Gastrocnemius medialis (tissue), 4 donors: ENCODE data around the gene FTSJ3. TPM values are rescaled to one million over a fixed set of nuclear protein-coding genes. Genes with fewer than 3 reads are reported as not detected.
A peak's percentile ranks its signal among the peaks of the same experiment; 100 is the strongest.

Experiments
- ATAC-seq, 2 donors: fragments of 150-250 bp; one replicate each; pipeline ENCODE4 v1.9.1; 2016
- DNase-seq, 2 donors: peaks; one replicate each; pipeline ENCODE4 v3.0.0-alpha.2; 2019
- H3K27ac ChIP-seq, 4 donors: fragments of 200-600 bp; sonication (generic); 1 replicate in 1 of 4; 2 replicates in 3 of 4; pipeline ENCODE4 v1.5.1; 2016 to 2018; ENCODE audit warnings: mild to moderate bottlenecking in 2 of 4, moderate library complexity in 1 of 4
- H3K27me3 ChIP-seq, 3 donors: fragments of 200-600 bp; sonication (generic) in 2 of 3; 1 replicate in 1 of 3; 2 replicates in 2 of 3; pipeline versions ENCODE4 v1.5.1 to v1.6.0; 2016 to 2019; ENCODE audit warnings: mild to moderate bottlenecking in 1 of 3, moderate library complexity in 1 of 3
- H3K36me3 ChIP-seq, 2 donors: fragments of 200-600 bp; sonication (generic) in 1 of 2; one replicate each; pipeline ENCODE4 v1.5.1; 2017 to 2018
- H3K4me1 ChIP-seq, 2 donors: fragments of 200-600 bp; sonication (generic) in 1 of 2; one replicate each; pipeline ENCODE4 v1.5.1; 2016 to 2017; ENCODE audit warnings: mild to moderate bottlenecking in 2 of 2
- H3K4me3 ChIP-seq, 4 donors: fragments of 200-600 bp; sonication (generic) in 3 of 4; 1 replicate in 1 of 4; 2 replicates in 3 of 4; pipeline ENCODE4 v1.5.1; 2016 to 2019; ENCODE audit warnings: mild to moderate bottlenecking in 2 of 4
- H3K9me3 ChIP-seq, 3 donors: fragments of 200-600 bp; sonication (generic) in 2 of 3; 1 replicate in 1 of 3; 2 replicates in 2 of 3; pipeline ENCODE4 v1.5.1; 2016 to 2019
- POLR2A ChIP-seq, 2 donors: fragments of 450-650 bp; IDR thresholded peaks; one replicate each; pipeline ENCODE4 v1.6.1; 2017; ENCODE audit warnings: antibody characterized with exemption in 2 of 2, mild to moderate bottlenecking in 2 of 2, moderate library complexity in 2 of 2
- in situ Hi-C, 4 donors: fragments of 200-750 bp; cut with MboI; loops; one replicate each; pipeline versions ENCODE4 v1.15.0 to v1.8.0; 2017; ENCODE audit warnings: low sequenced_read_pairs in 4 of 4
- intact Hi-C: fragments of 100-400 bp; cut with DNase I; formaldehyde crosslinking; loops from one replicate; pipeline ENCODE4 v1.15.1; 2023; ENCODE audit warnings: low total_unique reads
- total RNA-seq, 4 donors: library from RNA; depleted of rRNA; stranded (reverse); fragments of >200 nt; gene quantifications; one replicate each; pipeline versions ENCODE4 v1.1.0 to v1.2.3, GENCODE V29; 2016
- TF ChIP-seq, protein P1 (sequence below), 5 experiments: fragments of 450-650 bp in 3 of 5; fragments of 200-600 bp in 2 of 5; sonication (generic) in 2 of 5; IDR thresholded peaks in 4 of 5; conservative IDR thresholded peaks in 1 of 5; 1 replicate in 4 of 5; 2 replicates in 1 of 5; pipeline ENCODE4 v1.5.1; 2016 to 2019; ENCODE audit warnings: antibody characterized with exemption in 5 of 5, mild to moderate bottlenecking in 3 of 5, moderate library complexity in 3 of 5

The FTSJ3 gene
- total RNA-seq, 4 donors from 2014 or later, result 24.6 to 46.3 (median 34.9) TPM

- peaks cover 21% of the 10 kb centered on the region in 2 donors for H3K4me1 ChIP-seq
- peak; percentile 88 to 92 for ATAC-seq
- peak overlapping the region; percentile 57 to 71 (median 63) for H3K27ac ChIP-seq
- H3K36me3 ChIP-seq, result peaks cover 0 to 42% of the 10 kb centered on the region in 2 donors
- H3K4me3 ChIP-seq, result no peak overlapping the region
- TF ChIP-seq, protein P1, sequence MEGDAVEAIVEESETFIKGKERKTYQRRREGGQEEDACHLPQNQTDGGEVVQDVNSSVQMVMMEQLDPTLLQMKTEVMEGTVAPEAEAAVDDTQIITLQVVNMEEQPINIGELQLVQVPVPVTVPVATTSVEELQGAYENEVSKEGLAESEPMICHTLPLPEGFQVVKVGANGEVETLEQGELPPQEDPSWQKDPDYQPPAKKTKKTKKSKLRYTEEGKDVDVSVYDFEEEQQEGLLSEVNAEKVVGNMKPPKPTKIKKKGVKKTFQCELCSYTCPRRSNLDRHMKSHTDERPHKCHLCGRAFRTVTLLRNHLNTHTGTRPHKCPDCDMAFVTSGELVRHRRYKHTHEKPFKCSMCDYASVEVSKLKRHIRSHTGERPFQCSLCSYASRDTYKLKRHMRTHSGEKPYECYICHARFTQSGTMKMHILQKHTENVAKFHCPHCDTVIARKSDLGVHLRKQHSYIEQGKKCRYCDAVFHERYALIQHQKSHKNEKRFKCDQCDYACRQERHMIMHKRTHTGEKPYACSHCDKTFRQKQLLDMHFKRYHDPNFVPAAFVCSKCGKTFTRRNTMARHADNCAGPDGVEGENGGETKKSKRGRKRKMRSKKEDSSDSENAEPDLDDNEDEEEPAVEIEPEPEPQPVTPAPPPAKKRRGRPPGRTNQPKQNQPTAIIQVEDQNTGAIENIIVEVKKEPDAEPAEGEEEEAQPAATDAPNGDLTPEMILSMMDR (IDR thresholded peaks at IDR 0.05 in 4 of 5, conservative IDR thresholded peaks at IDR 0.05 in 1 of 5), result no peak
- no peak for TF ChIP-seq POLR2A (IDR thresholded peaks at IDR 0.05)
- no peak for DNase-seq
- no peaks in the 10 kb centered on the region for H3K27me3 ChIP-seq
- no peaks in the 10 kb centered on the region for H3K9me3 ChIP-seq
- in situ Hi-C loops, result loop anchor here in 1 of 4 donors (5.0 kb wide), 1 partner anchor 48 kb away; no protein-coding TSS in a partner anchor
- intact Hi-C loops, result no loop called here
Measured at GRCh38 chr17:63785556-63785955, 41.9 kb downstream of the FTSJ3 start.

DNA sequence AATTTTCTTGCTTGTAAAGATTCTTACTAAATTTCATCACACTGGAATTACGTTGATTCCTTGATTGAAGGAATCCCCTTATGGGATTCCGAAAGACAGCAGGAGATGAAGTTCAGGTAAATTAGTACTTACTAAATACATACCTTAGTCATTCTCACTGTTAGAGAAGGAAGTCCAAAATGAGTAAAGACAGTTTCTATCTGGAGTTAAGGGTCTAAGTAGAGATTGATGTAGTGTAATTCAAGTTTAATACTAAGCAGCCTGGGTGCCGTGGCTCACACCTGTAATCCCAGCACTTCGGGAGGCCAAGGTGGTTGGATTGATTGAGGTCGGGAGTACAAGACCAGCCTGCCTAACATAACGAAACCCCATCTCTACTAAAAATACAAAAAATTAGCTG lies 43.9 kb downstream of the FTSJ3 start:
- TF ChIP-seq, protein P1 (IDR thresholded peaks at IDR 0.05 in 4 of 5, conservative IDR thresholded peaks at IDR 0.05 in 1 of 5), result no peak
- no peak for TF ChIP-seq POLR2A (IDR thresholded peaks at IDR 0.05)
- no peak overlapping the region for H3K4me3 ChIP-seq
- H3K4me1 ChIP-seq, result peaks cover 29 to 35% of the 10 kb centered on the region in 2 donors
- H3K36me3 ChIP-seq, result peaks cover 0 to 24% of the 10 kb centered on the region in 2 donors
- DNase-seq (no peak), ATAC-seq (no peak)
- no peaks in the 10 kb centered on the region for H3K27me3 ChIP-seq
- in situ Hi-C loops (no loop called here), intact Hi-C loops (no loop called here)
- peak overlapping the region in 1 of 4 donors; percentile 15 for H3K27ac ChIP-seq
- H3K9me3 ChIP-seq, result no peaks in the 10 kb centered on the region

GRCh38 chr17:63780928-63781327 lies 46.5 kb downstream of the FTSJ3 start:
- Histone ChIP-seq H3K4me1 (peaks cover 31 to 35% of the 10 kb centered on the region in 2 donors), H3K9me3 (no peaks in the 10 kb centered on the region), H3K27me3 (no peaks in the 10 kb centered on the region), H3K27ac (peak overlapping the region; percentile 74 to 85 (median 74)), H3K36me3 (peaks cover 0 to 4% of the 10 kb centered on the region in 2 donors), H3K4me3 (no peak overlapping the region)
- TF ChIP-seq POLR2A (IDR thresholded peaks at IDR 0.05), result no peak
- TF ChIP-seq, protein P1 (IDR thresholded peaks at IDR 0.05 in 4 of 5, conservative IDR thresholded peaks at IDR 0.05 in 1 of 5), result no peak
- intact Hi-C loops, result no loop called here
- in situ Hi-C loops, result no loop called here
- DNase-seq, result no peak
- ATAC-seq, result no peak

GRCh38 chr17:63780507-63780906 lies 47.0 kb downstream of the FTSJ3 start:
- peak; percentile 91 to 93 for ATAC-seq
- intact Hi-C loops, result no loop called here

More at GRCh38 chr17:63780507-63780906, 47.0 kb downstream of the FTSJ3 start:
- peaks cover 32 to 35% of the 10 kb centered on the region in 2 donors for H3K4me1 ChIP-seq
- no peaks in the 10 kb centered on the region for H3K9me3 ChIP-seq
- H3K36me3 ChIP-seq, result peaks cover 0 to 4% of the 10 kb centered on the region in 2 donors
- H3K4me3 ChIP-seq, result no peak overlapping the region
- peak overlapping the region; percentile 74 to 85 (median 74) for H3K27ac ChIP-seq
- TF ChIP-seq, protein P1 (IDR thresholded peaks at IDR 0.05 in 4 of 5, conservative IDR thresholded peaks at IDR 0.05 in 1 of 5), result no peak
- TF ChIP-seq POLR2A (IDR thresholded peaks at IDR 0.05), result peak in 1 of 2 donors; percentile 57
- in situ Hi-C loops, result no loop called here
- DNase-seq, result peak; percentile 58 to 68
- H3K27me3 ChIP-seq, result no peaks in the 10 kb centered on the region
